ENCODE data around the gene CORO2A.

- TF ChIP-seq SPI1 (IDR thresholded peaks at IDR 0.05; ENCODE audit: low read depth, low read length), result no peak
- no peak for TF ChIP-seq POLR2AphosphoS5 (IDR thresholded peaks at IDR 0.05; ENCODE audit: low read depth, low read length)
- TF ChIP-seq TAF1 (IDR thresholded peaks at IDR 0.05; ENCODE audit: low read depth, low read length), result no peak
- no peak for TF ChIP-seq POLR2A (IDR thresholded peaks at IDR 0.05; ENCODE audit: low read depth, low read length)
- no peak for TF ChIP-seq PAX5 (IDR thresholded peaks at IDR 0.05; ENCODE audit: insufficient read depth, low read length, severe bottlenecking)
- TF ChIP-seq POU2F2 (IDR thresholded peaks at IDR 0.05; ENCODE audit: low read depth, low read length), result no peak
Observed at GRCh38 chr9:98132158-98132557, 60.3 kb downstream of the CORO2A start.
